ENCODE data around the gene EMILIN1.

Gene EMILIN1

DNA sequence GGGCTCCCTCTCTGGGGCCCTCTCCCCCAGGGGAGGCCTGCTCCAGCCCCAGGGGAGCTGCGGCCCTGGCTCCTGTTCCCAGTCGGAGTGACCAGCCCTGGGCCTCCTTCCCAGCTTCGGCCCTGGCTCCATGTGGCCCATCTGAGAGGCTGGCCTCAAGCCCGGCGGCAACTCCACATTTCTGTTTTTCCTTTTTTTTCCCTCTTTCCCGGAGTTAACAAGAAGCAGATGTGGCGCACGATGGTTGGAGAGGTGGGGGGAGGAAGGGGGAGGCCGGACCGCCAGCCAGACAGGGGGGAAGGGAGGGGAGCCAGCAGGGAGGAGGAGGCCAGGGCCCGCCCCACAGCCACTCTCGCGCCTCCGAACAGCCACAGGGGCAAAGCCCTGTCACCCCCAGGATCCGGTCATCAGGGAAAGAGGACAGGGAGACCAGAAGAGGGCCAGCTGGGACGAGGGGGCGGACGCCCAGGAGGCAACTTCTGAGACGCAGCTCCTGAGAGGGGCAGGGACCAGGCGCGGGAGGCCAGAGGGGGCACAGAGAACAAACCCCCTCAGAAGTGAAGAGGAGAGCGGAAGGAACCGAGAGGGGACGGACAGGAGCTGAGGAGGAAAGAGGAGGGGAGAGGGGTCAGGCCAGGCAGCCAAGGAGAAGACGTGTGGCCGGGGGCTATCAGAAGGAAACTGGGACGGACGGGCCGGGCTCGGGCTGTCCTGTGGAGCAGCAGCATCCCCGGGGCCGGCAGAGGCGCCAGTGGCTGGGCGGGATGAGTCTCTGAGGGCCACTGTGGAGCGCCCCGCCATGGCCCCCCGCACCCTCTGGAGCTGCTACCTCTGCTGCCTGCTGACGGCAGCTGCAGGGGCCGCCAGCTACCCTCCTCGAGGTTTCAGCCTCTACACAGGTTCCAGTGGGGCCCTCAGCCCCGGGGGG lies at the start of gene EMILIN1:
Gene EMILIN1, plus strand, starts transcription at position 349 of the 928 bp plus-strand sequence. Its CDS starts 451 bp downstream, at position 800.
- Histone ChIP-seq H3K27ac (ENCODE audit: low read depth, low read length) (no peak within 1 kb of the TSS), H3K9ac (ENCODE audit: low read depth, low read length) (no peak within 1 kb of the TSS), H3K9me3 (ENCODE audit: control insufficient read depth, insufficient read depth, low read length) (no peaks in the 10 kb centered on the region), H3K4me3 (ENCODE audit: low read depth, low read length) (no peak within 1 kb of the TSS), H3K36me3 (ENCODE audit: control insufficient read depth, insufficient read depth, low read length) (no peaks in the 10 kb centered on the region), H3K4me1 (ENCODE audit: control insufficient read depth, insufficient read depth, low read length) (peaks cover 10% of the 10 kb centered on the region), H3K27me3 (ENCODE audit: control insufficient read depth, insufficient read depth, low read length) (no peaks in the 10 kb centered on the region)

DNA sequence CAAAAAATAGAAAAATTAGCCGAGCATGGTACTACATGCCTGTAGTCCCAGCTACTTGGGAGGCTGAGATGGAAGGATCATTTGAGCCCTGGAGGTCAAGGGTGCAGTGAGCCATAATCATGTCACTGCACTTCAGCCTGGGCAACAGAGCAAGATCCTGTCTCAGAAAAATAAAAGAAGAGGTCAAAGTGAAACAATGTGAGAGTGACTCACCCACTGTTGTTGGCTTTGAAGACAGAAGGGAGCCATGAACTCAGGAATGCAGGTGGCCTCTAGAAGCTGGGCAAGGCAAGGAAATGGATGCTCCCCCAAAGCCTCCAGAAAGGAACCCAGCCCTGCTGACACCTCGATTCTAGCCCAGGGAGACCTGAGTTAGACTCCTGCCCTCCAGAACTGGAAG lies 49.4 kb upstream of the EMILIN1 start:
- H3K9me3 ChIP-seq (ENCODE audit: control insufficient read depth, insufficient read depth, low read length): no peaks in the 10 kb centered on the region
- no peak overlapping the region for H3K4me3 ChIP-seq (ENCODE audit: low read depth, low read length)
- H3K36me3 ChIP-seq (ENCODE audit: control insufficient read depth, insufficient read depth, low read length): peaks cover 3% of the 10 kb centered on the region; the same call in 1 of the 2 replicates
- H3K9ac ChIP-seq (ENCODE audit: low read depth, low read length): no peak overlapping the region
- H3K27ac ChIP-seq (ENCODE audit: low read depth, low read length): no peak overlapping the region
- no peaks in the 10 kb centered on the region for H3K4me1 ChIP-seq (ENCODE audit: control insufficient read depth, insufficient read depth, low read length)
- H3K27me3 ChIP-seq (ENCODE audit: control insufficient read depth, insufficient read depth, low read length): no peaks in the 10 kb centered on the region

DNA sequence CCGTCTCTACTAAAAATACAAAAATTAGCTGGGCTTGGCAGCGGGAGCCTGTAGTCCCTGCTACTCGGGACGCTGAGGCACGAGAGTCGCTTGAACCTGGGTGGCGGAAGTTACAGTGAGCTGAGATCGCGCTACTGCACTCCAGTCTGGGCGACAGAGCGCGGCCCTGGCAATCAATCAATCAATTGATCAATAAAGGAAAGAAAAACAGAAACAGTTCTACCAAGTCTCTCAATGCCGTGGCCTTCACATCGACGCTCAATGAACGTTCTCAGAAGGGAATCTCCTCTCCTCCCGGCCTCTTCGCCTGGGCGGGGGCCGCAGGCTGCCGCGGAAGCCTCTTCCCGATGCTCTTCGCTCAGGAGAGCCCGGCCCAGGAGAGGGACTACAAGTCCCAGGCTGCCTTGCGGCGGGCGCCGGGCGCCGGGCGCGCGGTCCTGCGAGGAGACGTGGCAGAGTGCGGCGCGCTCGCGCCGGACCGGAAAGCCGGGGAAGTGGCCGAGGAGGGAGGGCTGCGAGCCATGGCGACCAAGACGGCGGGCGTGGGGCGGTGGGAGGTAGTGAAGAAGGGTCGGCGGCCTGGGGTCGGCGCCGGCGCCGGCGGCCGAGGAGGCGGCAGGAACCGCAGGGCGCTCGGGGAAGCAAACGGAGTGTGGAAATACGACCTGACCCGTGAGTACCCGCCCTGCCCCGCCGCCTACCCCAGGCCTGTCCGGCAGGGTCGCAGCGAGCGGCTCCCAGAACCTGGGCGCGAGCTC lies 45.7 kb upstream of the EMILIN1 start, which contains the start of gene TMEM214:
Gene TMEM214, plus strand, starts transcription at position 471 of the 758 bp plus-strand sequence. Its CDS starts 51 bp downstream, at position 522.
- Histone ChIP-seq H3K27me3 (ENCODE audit: control insufficient read depth, insufficient read depth, low read length) (no peaks in the 10 kb centered on the region), H3K4me3 (ENCODE audit: low read depth, low read length) (peak within 1 kb of the TSS; percentile 99), H3K9me3 (ENCODE audit: control insufficient read depth, insufficient read depth, low read length) (no peaks in the 10 kb centered on the region), H3K9ac (ENCODE audit: low read depth, low read length) (peak within 1 kb of the TSS; percentile 80), H3K4me1 (ENCODE audit: control insufficient read depth, insufficient read depth, low read length) (no peaks in the 10 kb centered on the region), H3K36me3 (ENCODE audit: control insufficient read depth, insufficient read depth, low read length) (peaks cover 33% of the 10 kb centered on the region), H3K27ac (ENCODE audit: low read depth, low read length) (peak within 1 kb of the TSS; percentile 15)

DNA sequence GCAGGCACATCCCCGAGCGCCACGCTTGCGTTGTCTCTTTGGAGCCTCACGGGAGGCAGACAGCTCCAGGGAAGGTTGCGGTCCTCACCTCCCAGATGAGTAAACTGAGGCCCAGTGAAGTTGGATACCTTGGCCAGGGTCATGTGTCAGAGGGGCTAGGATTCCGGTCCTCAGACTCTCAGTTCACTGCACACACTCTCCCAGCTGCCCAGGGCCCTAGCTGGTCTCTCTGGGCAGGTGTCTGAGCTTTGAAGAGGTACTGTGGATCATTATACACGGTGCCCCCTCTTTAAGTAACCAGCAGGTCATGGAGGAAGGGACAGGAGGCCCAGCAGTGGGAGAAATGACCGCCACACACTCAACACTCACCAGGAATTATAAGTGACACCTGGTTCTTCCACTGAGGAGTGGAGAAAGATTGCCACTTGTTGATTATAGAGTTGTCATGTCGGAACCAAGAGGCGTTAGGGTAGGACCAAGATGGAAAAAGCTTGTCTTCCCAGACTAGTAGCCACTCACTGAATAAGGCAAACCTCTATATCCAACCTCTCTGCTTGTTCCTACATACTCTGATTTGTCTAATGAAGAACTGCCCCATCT lies 45.1 kb upstream of the EMILIN1 start:
- H3K9me3 ChIP-seq (ENCODE audit: control insufficient read depth, insufficient read depth, low read length): no peaks in the 10 kb centered on the region
- H3K4me3 ChIP-seq (ENCODE audit: low read depth, low read length): peak overlapping the region; percentile 99
- peak overlapping the region; percentile 80 for H3K9ac ChIP-seq (ENCODE audit: low read depth, low read length)
- peaks cover 40% of the 10 kb centered on the region for H3K36me3 ChIP-seq (ENCODE audit: control insufficient read depth, insufficient read depth, low read length)
- H3K4me1 ChIP-seq (ENCODE audit: control insufficient read depth, insufficient read depth, low read length): no peaks in the 10 kb centered on the region
- no peaks in the 10 kb centered on the region for H3K27me3 ChIP-seq (ENCODE audit: control insufficient read depth, insufficient read depth, low read length)
- peak overlapping the region; percentile 15 for H3K27ac ChIP-seq (ENCODE audit: low read depth, low read length)

GRCh38 chr2:27038012-27038411 lies 40.4 kb upstream of the EMILIN1 start:
- Histone ChIP-seq H3K36me3 (ENCODE audit: control insufficient read depth, insufficient read depth, low read length) (peaks cover 81% of the 10 kb centered on the region), H3K27me3 (ENCODE audit: control insufficient read depth, insufficient read depth, low read length) (no peaks in the 10 kb centered on the region), H3K4me3 (ENCODE audit: low read depth, low read length) (no peak overlapping the region), H3K4me1 (ENCODE audit: control insufficient read depth, insufficient read depth, low read length) (no peaks in the 10 kb centered on the region), H3K27ac (ENCODE audit: low read depth, low read length) (no peak overlapping the region), H3K9me3 (ENCODE audit: control insufficient read depth, insufficient read depth, low read length) (no peaks in the 10 kb centered on the region), H3K9ac (ENCODE audit: low read depth, low read length) (no peak overlapping the region)

GRCh38 chr2:27038631-27039339 lies 39.6 kb upstream of the EMILIN1 start:
- Histone ChIP-seq H3K9me3 (ENCODE audit: control insufficient read depth, insufficient read depth, low read length) (no peaks in the 10 kb centered on the region), H3K4me3 (ENCODE audit: low read depth, low read length) (no peak overlapping the region), H3K9ac (ENCODE audit: low read depth, low read length) (no peak overlapping the region), H3K36me3 (ENCODE audit: control insufficient read depth, insufficient read depth, low read length) (peaks cover 84% of the 10 kb centered on the region), H3K27me3 (ENCODE audit: control insufficient read depth, insufficient read depth, low read length) (no peaks in the 10 kb centered on the region), H3K4me1 (ENCODE audit: control insufficient read depth, insufficient read depth, low read length) (no peaks in the 10 kb centered on the region), H3K27ac (ENCODE audit: low read depth, low read length) (no peak overlapping the region)

DNA sequence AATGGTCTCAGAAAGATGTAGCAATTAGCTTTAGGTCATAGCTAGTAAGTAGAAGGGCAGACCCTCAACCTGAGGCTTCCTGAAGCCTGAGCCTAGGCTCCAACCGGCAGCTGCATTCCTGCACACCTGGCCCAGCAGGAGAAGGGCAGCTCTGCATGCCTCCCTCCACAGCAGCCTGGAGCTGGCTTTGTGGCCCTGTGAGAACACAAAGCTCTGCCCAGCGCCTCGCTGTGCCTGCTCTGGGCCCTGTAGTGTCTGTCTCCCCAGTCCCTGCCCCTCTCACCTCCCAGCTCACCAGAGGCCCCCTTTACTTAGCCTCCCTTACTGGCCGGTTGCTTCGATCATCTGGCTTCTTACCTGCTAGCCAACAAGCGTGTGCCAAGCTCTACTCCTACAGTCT lies 39.0 kb upstream of the EMILIN1 start:
- no peaks in the 10 kb centered on the region for H3K27me3 ChIP-seq (ENCODE audit: control insufficient read depth, insufficient read depth, low read length)
- no peak overlapping the region for H3K27ac ChIP-seq (ENCODE audit: low read depth, low read length)
- H3K4me3 ChIP-seq (ENCODE audit: low read depth, low read length): no peak overlapping the region
- peaks cover 84% of the 10 kb centered on the region for H3K36me3 ChIP-seq (ENCODE audit: control insufficient read depth, insufficient read depth, low read length)
- no peak overlapping the region for H3K9ac ChIP-seq (ENCODE audit: low read depth, low read length)
- H3K4me1 ChIP-seq (ENCODE audit: control insufficient read depth, insufficient read depth, low read length): no peaks in the 10 kb centered on the region
- no peaks in the 10 kb centered on the region for H3K9me3 ChIP-seq (ENCODE audit: control insufficient read depth, insufficient read depth, low read length)

GRCh38 chr2:27039871-27040270 lies 38.5 kb upstream of the EMILIN1 start:
- no peaks in the 10 kb centered on the region for H3K27me3 ChIP-seq (ENCODE audit: control insufficient read depth, insufficient read depth, low read length)
- H3K4me1 ChIP-seq (ENCODE audit: control insufficient read depth, insufficient read depth, low read length): no peaks in the 10 kb centered on the region
- no peaks in the 10 kb centered on the region for H3K9me3 ChIP-seq (ENCODE audit: control insufficient read depth, insufficient read depth, low read length)
- H3K36me3 ChIP-seq (ENCODE audit: control insufficient read depth, insufficient read depth, low read length): peaks cover 82% of the 10 kb centered on the region
- H3K4me3 ChIP-seq (ENCODE audit: low read depth, low read length): no peak overlapping the region
- H3K27ac ChIP-seq (ENCODE audit: low read depth, low read length): no peak overlapping the region
- no peak overlapping the region for H3K9ac ChIP-seq (ENCODE audit: low read depth, low read length)

GRCh38 chr2:27040282-27040681 lies 38.1 kb upstream of the EMILIN1 start:
- no peak overlapping the region for H3K4me3 ChIP-seq (ENCODE audit: low read depth, low read length)
- H3K9me3 ChIP-seq (ENCODE audit: control insufficient read depth, insufficient read depth, low read length): no peaks in the 10 kb centered on the region
- no peak overlapping the region for H3K9ac ChIP-seq (ENCODE audit: low read depth, low read length)
- H3K4me1 ChIP-seq (ENCODE audit: control insufficient read depth, insufficient read depth, low read length): no peaks in the 10 kb centered on the region
- no peak overlapping the region for H3K27ac ChIP-seq (ENCODE audit: low read depth, low read length)
- peaks cover 78% of the 10 kb centered on the region for H3K36me3 ChIP-seq (ENCODE audit: control insufficient read depth, insufficient read depth, low read length)
- no peaks in the 10 kb centered on the region for H3K27me3 ChIP-seq (ENCODE audit: control insufficient read depth, insufficient read depth, low read length)

GRCh38 chr2:27041752-27042151 lies 36.7 kb upstream of the EMILIN1 start:
- Histone ChIP-seq H3K4me1 (ENCODE audit: control insufficient read depth, insufficient read depth, low read length) (no peaks in the 10 kb centered on the region), H3K9ac (ENCODE audit: low read depth, low read length) (no peak overlapping the region)

More at GRCh38 chr2:27041752-27042151, 36.7 kb upstream of the EMILIN1 start:
- peaks cover 63% of the 10 kb centered on the region for H3K36me3 ChIP-seq (ENCODE audit: control insufficient read depth, insufficient read depth, low read length)
- H3K9me3 ChIP-seq (ENCODE audit: control insufficient read depth, insufficient read depth, low read length): no peaks in the 10 kb centered on the region
- H3K27ac ChIP-seq (ENCODE audit: low read depth, low read length): no peak overlapping the region
- no peak overlapping the region for H3K4me3 ChIP-seq (ENCODE audit: low read depth, low read length)
- no peaks in the 10 kb centered on the region for H3K27me3 ChIP-seq (ENCODE audit: control insufficient read depth, insufficient read depth, low read length)

Data from HUES48 (cell line).